Endothelial cell of umbilical vein (primary cell): ENCODE results near the gene ZNF699. TPM values are rescaled to one million over a fixed set of nuclear protein-coding genes. Genes with fewer than 3 reads are reported as not detected.

ENCODE experiments used
- BruUV-seq: library from RNA; stranded (reverse); fragments of 400-500 nt; replicated peaks from 2 replicates; lab custom pipeline; 2021; lab: Mats Ljungman, UMichigan
- CTCF ChIA-PET: fragments of 300-600, 350-600 bp; sonication (Branson Sonifier 250); formaldehyde crosslinking; loops from one replicate; lab custom pipeline; 2021; ENCODE audit warnings: antibody characterized with exemption, inconsistent platforms; lab: Charles Lee
- POLR2A ChIA-PET: fragments of 300-600, 350-600 bp; sonication (Branson Sonifier 250); formaldehyde crosslinking; loops from one replicate; lab custom pipeline; 2021; ENCODE audit warnings: antibody characterized with exemption, inconsistent platforms; lab: Charles Lee
- DNase-seq: peaks from one replicate; pipeline ENCODE4 v3.0.0-alpha.2; 2011; ENCODE audit warnings: low read depth, low spot score
- FAIRE-seq: peaks from 2 replicates; lab custom pipeline; 2011; peaks lifted over from hg19 to GRCh38; lab: Jason Lieb, UNC
- H2AFZ ChIP-seq: 2 replicates; pipeline ENCODE4 v1.6.0; 2012; ENCODE audit warnings: low read depth, low read length, control low read depth, inconsistent platforms
- H3K27ac ChIP-seq: 2 replicates; pipeline ENCODE4 v1.5.1; 2011; ENCODE audit warnings: low read depth, mild to moderate bottlenecking, control low read depth, low read length, moderate library complexity; ENCODE audit not compliant: insufficient read depth
- H3K27me3 ChIP-seq, 2 experiments: 2 replicates each; pipeline versions ENCODE4 v1.6.0 to v1.6.1; 2011; ENCODE audit warnings: low read length in 2 of 2, mixed read lengths in 1 of 2; ENCODE audit not compliant: control insufficient read depth in 2 of 2, insufficient read depth in 2 of 2
- H3K36me3 ChIP-seq, 2 experiments: 2 replicates in 1 of 2; 3 replicates in 1 of 2; pipeline ENCODE4 v1.5.1; 2011; ENCODE audit warnings: low read length in 2 of 2, mild to moderate bottlenecking in 1 of 2, moderate library complexity in 1 of 2; ENCODE audit not compliant: control insufficient read depth in 2 of 2, insufficient read depth in 2 of 2; ENCODE audit errors: extremely low read depth in 1 of 2
- H3K4me1 ChIP-seq: 3 replicates; pipeline ENCODE4 v1.5.1; 2011; ENCODE audit warnings: mild to moderate bottlenecking, low read length; ENCODE audit not compliant: control insufficient read depth, insufficient read depth; ENCODE audit errors: extremely low read depth
- H3K4me2 ChIP-seq: 2 replicates; pipeline ENCODE4 v1.6.1; 2011; ENCODE audit warnings: low read length, control low read depth, mixed read lengths; ENCODE audit not compliant: insufficient read depth
- H3K4me3 ChIP-seq, 3 experiments: fragments of 200-600 bp in 1 of 3; sonication (generic), shearing (Covaris generic) in 1 of 3; replicated peaks in 1 of 3; 2 replicates each; pipeline ENCODE4 v1.5.1; 2011 to 2016; ENCODE audit warnings: control low read depth in 3 of 3, low read length in 3 of 3, mild to moderate bottlenecking in 2 of 3, inconsistent platforms in 1 of 3, low read depth in 1 of 3, moderate library complexity in 1 of 3; ENCODE audit not compliant: insufficient read depth in 1 of 3
- H3K79me2 ChIP-seq: 2 replicates; pipeline ENCODE4 v1.6.0; 2012; ENCODE audit warnings: low read length, inconsistent platforms; ENCODE audit not compliant: control insufficient read depth, insufficient read depth
- H3K9ac ChIP-seq: replicated peaks from 2 replicates; pipeline ENCODE3; 2011; ENCODE audit warnings: low read length, control low read depth; ENCODE audit not compliant: insufficient read depth; ENCODE audit errors: extremely low read depth
- H3K9me1 ChIP-seq: replicated peaks from 3 replicates; pipeline ENCODE4 v1.6.0; 2011; ENCODE audit warnings: mild to moderate bottlenecking, low read length; ENCODE audit not compliant: control insufficient read depth, insufficient read depth; ENCODE audit errors: extremely low read depth
- H3K9me3 ChIP-seq: replicated peaks from 2 replicates; pipeline ENCODE4 v1.5.1; 2012; ENCODE audit warnings: low read length, inconsistent platforms; ENCODE audit not compliant: control insufficient read depth, insufficient read depth
- H4K20me1 ChIP-seq: replicated peaks from 2 replicates; pipeline ENCODE3; 2011; ENCODE audit warnings: mild to moderate bottlenecking, low read length; ENCODE audit not compliant: control insufficient read depth, insufficient read depth; ENCODE audit errors: extremely low read depth
- EZH2 ChIP-seq: IDR thresholded peaks from 2 replicates; pipeline ENCODE4 v1.6.1; 2012; ENCODE audit warnings: borderline replicate concordance, low read depth, mild to moderate bottlenecking, moderate library complexity, low read length, inconsistent platforms; ENCODE audit not compliant: severe bottlenecking
- FOS ChIP-seq: IDR thresholded peaks from 2 replicates; pipeline ENCODE4 v1.6.1; 2011; ENCODE audit warnings: mild to moderate bottlenecking, low read length, moderate library complexity, borderline replicate concordance; ENCODE audit not compliant: insufficient read depth
- GATA2 ChIP-seq: IDR thresholded peaks from 2 replicates; pipeline ENCODE4 v1.7.0; 2011; ENCODE audit warnings: low read depth, mild to moderate bottlenecking, moderate library complexity, mixed read lengths, low read length; ENCODE audit not compliant: insufficient read length, insufficient read depth
- JUN ChIP-seq: IDR thresholded peaks from 2 replicates; pipeline ENCODE4 v1.6.1; 2011; ENCODE audit warnings: borderline replicate concordance, low read depth; ENCODE audit not compliant: insufficient read length, insufficient read depth
- MYC ChIP-seq: IDR thresholded peaks from one replicate; pipeline ENCODE4 v1.6.1; 2011; ENCODE audit warnings: mild to moderate bottlenecking, low read depth, low read length
- POLR2A ChIP-seq: IDR thresholded peaks from 2 replicates; pipeline ENCODE4 v1.6.1; 2012; ENCODE audit warnings: low read depth, mild to moderate bottlenecking, control low read depth, low read length
- POLR2AphosphoS5 ChIP-seq: IDR thresholded peaks from 2 replicates; pipeline ENCODE4 v1.6.1; 2012; ENCODE audit warnings: low read depth, mild to moderate bottlenecking, control low read depth, low read length, moderate library complexity; ENCODE audit not compliant: insufficient read depth
- dilution Hi-C: fragments of 300-500 bp; cut with MboI; formaldehyde crosslinking; loops from one replicate; pipeline ENCODE4 v1.15.0; 2019; ENCODE audit warnings: low sequenced_read_pairs; ENCODE audit not compliant: extremely low pct_ligation_motif_present
- intact Hi-C: fragments of 100-400 bp; cut with micrococcal nuclease; formaldehyde crosslinking; loops from one replicate; pipeline ENCODE4 v1.10.0; 2022
- polyA plus RNA-seq, 4 experiments: library from polyadenylated mRNA; depleted of rRNA in 3 of 4; stranded (reverse) in 3 of 4; unstranded in 1 of 4; fragments of >200 nt; gene quantifications; 2 replicates each; pipeline versions ENCODE4 v1.2.1 to v1.2.3, GENCODE V29; 2011 to 2012; ENCODE audit warnings: missing spikeins in 1 of 4
- total RNA-seq: library from RNA; stranded (reverse); gene quantifications from 2 replicates; pipeline ENCODE4 v1.2.3, GENCODE V29; 2021
- TF ChIP-seq, protein P1 (sequence below): IDR thresholded peaks from 2 replicates; pipeline ENCODE4 v1.6.1; 2011; ENCODE audit not compliant: insufficient read depth, insufficient read length
- TF ChIP-seq, protein P2 (sequence below), 2 donors: IDR thresholded peaks; 1 replicate in 1 of 2; 2 replicates in 1 of 2; pipeline ENCODE4 v1.5.1; 2011; ENCODE audit warnings: low read length in 2 of 2, mild to moderate bottlenecking in 2 of 2, moderate library complexity in 2 of 2, control low read depth in 1 of 2, inconsistent platforms in 1 of 2, low read depth in 1 of 2; ENCODE audit not compliant: insufficient read depth in 1 of 2; ENCODE audit errors: extremely low read depth in 1 of 2

ZNF699 gene
- total and polyA plus RNA-seq, 2 donors (not counting 3 experiments of a cell fraction or from before 2014, with no cell fraction given) = 0.59 to 4.7 TPM

DNA sequence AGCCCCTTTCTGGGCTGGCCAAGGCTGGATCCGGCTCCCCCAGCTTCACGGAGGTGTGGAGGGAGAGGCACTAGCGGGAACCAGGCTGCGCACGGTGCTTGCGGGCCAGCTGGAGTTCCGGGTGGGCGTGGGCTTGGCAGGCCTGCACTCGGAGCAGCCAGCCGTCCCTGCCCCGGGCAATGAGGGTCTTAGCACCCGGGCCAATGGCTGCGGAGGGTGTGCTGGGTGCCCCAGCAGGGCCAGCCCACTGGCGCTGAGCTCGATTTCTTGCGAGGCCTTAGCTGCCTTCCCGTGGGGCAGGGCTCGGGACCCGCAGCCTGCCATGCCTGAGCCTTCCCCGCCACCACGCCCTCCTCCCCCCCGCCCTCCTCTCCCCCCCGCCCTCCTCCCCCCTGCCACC, 11.7 kb upstream of the ZNF699 start:
- POLR2A ChIA-PET = no interaction called here
- H3K27me3 ChIP-seq = no peaks in the 10 kb centered on the region
- no peak overlapping the region for H3K4me3 ChIP-seq
- H2AFZ ChIP-seq = no peak overlapping the region
- TF ChIP-seq POLR2A = no peak
- no peak for TF ChIP-seq JUN
- TF ChIP-seq, protein P1, sequence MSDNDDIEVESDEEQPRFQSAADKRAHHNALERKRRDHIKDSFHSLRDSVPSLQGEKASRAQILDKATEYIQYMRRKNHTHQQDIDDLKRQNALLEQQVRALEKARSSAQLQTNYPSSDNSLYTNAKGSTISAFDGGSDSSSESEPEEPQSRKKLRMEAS = no peak
- TF ChIP-seq FOS = no peak
- TF ChIP-seq GATA2 = no peak
- TF ChIP-seq EZH2 = no peak
- TF ChIP-seq POLR2AphosphoS5 = no peak
- TF ChIP-seq, protein P2, sequence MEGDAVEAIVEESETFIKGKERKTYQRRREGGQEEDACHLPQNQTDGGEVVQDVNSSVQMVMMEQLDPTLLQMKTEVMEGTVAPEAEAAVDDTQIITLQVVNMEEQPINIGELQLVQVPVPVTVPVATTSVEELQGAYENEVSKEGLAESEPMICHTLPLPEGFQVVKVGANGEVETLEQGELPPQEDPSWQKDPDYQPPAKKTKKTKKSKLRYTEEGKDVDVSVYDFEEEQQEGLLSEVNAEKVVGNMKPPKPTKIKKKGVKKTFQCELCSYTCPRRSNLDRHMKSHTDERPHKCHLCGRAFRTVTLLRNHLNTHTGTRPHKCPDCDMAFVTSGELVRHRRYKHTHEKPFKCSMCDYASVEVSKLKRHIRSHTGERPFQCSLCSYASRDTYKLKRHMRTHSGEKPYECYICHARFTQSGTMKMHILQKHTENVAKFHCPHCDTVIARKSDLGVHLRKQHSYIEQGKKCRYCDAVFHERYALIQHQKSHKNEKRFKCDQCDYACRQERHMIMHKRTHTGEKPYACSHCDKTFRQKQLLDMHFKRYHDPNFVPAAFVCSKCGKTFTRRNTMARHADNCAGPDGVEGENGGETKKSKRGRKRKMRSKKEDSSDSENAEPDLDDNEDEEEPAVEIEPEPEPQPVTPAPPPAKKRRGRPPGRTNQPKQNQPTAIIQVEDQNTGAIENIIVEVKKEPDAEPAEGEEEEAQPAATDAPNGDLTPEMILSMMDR (IDR thresholded peaks at IDR 0.05; ENCODE audit: extremely low read depth in 1 of 2, insufficient read depth in 1 of 2, low read depth in 1 of 2, low read length in 2 of 2) = no peak
- no peak for TF ChIP-seq MYC
- no peak for FAIRE-seq
- CTCF ChIA-PET = interaction anchor here (1.7 kb wide), 1 partner anchor 10 kb away, joined by 3 read pairs; no protein-coding TSS in a partner anchor
- H3K36me3 ChIP-seq = no peaks in the 10 kb centered on the region
- peaks cover 10% of the 10 kb centered on the region for H3K4me1 ChIP-seq
- no peak overlapping the region for H3K27ac ChIP-seq
- no peaks in the 10 kb centered on the region for H4K20me1 ChIP-seq
- no peaks in the 10 kb centered on the region for H3K9me3 ChIP-seq
- H3K4me2 ChIP-seq = no peak overlapping the region
- dilution Hi-C loops (no loop called here), intact Hi-C loops (loop anchor here (5.0 kb wide), 1 partner anchor 194 kb away; the partner anchor contains the start of gene OR7G3)
- H3K79me2 ChIP-seq = peaks cover 5% of the 10 kb centered on the region
- no peak overlapping the region for H3K9ac ChIP-seq
- BruUV-seq = no TSS peak
- no peaks in the 10 kb centered on the region for H3K9me1 ChIP-seq
- DNase-seq = no peak
